WTC11 (cell line): ENCODE data around the gene APBA1.

Source experiments
- ATF2 ChIP-seq: sonication (generic); formaldehyde crosslinking; IDR thresholded peaks from 2 replicates; pipeline ENCODE4 v1.8.1; 2022; ENCODE audit warnings: low read depth, missing genetic modification reagents, borderline replicate concordance
- ATF3 ChIP-seq: sonication (generic); formaldehyde crosslinking; conservative IDR thresholded peaks from 2 replicates; pipeline ENCODE4 v1.8.1; 2022; ENCODE audit warnings: mild to moderate bottlenecking, missing genetic modification reagents
- ATF6 ChIP-seq: sonication (generic); formaldehyde crosslinking; IDR thresholded peaks from 2 replicates; pipeline ENCODE4 v1.8.1; 2023; ENCODE audit warnings: mild to moderate bottlenecking, missing genetic modification reagents
- CDX4 ChIP-seq: fragments of 250-450 bp; sonication (Bioruptor Pico); IDR thresholded peaks from 2 replicates; pipeline ENCODE4 v1.9.0; 2021; ENCODE audit warnings: moderate library complexity, mild to moderate bottlenecking, inconsistent platforms, borderline replicate concordance
- CTCF ChIP-seq: fragments of 200-600 bp; IDR thresholded peaks from 2 replicates; pipeline ENCODE4 v1.8.0; 2022; ENCODE audit warnings: antibody characterized with exemption
- E2F1 ChIP-seq: sonication (generic); formaldehyde crosslinking; IDR thresholded peaks from 2 replicates; pipeline ENCODE4 v1.8.0; 2022; ENCODE audit warnings: mild to moderate bottlenecking, missing genetic modification reagents
- ESRRA ChIP-seq: sonication (generic); formaldehyde crosslinking; IDR thresholded peaks from 2 replicates; pipeline ENCODE4 v1.8.1; 2022; ENCODE audit warnings: mild to moderate bottlenecking, missing genetic modification reagents, borderline replicate concordance
- GABPB1 ChIP-seq: sonication (generic); formaldehyde crosslinking; IDR thresholded peaks from 2 replicates; pipeline ENCODE4 v1.8.1; 2023; ENCODE audit warnings: mild to moderate bottlenecking, missing genetic modification reagents
- HMGXB4 ChIP-seq: sonication (generic); formaldehyde crosslinking; IDR thresholded peaks from 2 replicates; pipeline ENCODE4 v1.8.1; 2023; ENCODE audit warnings: mild to moderate bottlenecking, moderate library complexity, missing genetic modification reagents
- KAT7 ChIP-seq: sonication (generic); formaldehyde crosslinking; IDR thresholded peaks from 2 replicates; pipeline ENCODE4 v1.8.1; 2023; ENCODE audit warnings: missing genetic modification reagents, mild to moderate bottlenecking, borderline replicate concordance
- NR3C1 ChIP-seq: sonication (generic); formaldehyde crosslinking; conservative IDR thresholded peaks from 2 replicates; pipeline ENCODE4 v1.8.1; 2023; ENCODE audit warnings: low read depth, mild to moderate bottlenecking, missing genetic modification reagents
- PREB ChIP-seq: sonication (generic); formaldehyde crosslinking; IDR thresholded peaks from 2 replicates; pipeline ENCODE4 v1.8.1; 2022; ENCODE audit warnings: mild to moderate bottlenecking, missing genetic modification reagents, moderate library complexity, borderline replicate concordance
- USF1 ChIP-seq: sonication (generic); formaldehyde crosslinking; IDR thresholded peaks from 2 replicates; pipeline ENCODE4 v1.8.0; 2022; ENCODE audit warnings: mild to moderate bottlenecking, missing genetic modification reagents
- ZNF423 ChIP-seq: fragments of 250-450 bp; sonication (Bioruptor Pico); IDR thresholded peaks from 2 replicates; pipeline ENCODE4 v2.1.2; 2022; ENCODE audit warnings: mild to moderate bottlenecking, moderate library complexity

GRCh38 chr9:69420611-69421270, 251.4 kb downstream of the APBA1 start:
- TF ChIP-seq CTCF (no peak), HMGXB4 (no peak), GABPB1 (CRISPR knock-in tag) (no peak), ESRRA (no peak), PREB (CRISPR knock-in tag) (no peak), ZNF423 (CRISPR knock-in tag) (no peak), ATF2 (CRISPR knock-in tag) (no peak), ATF6 (CRISPR knock-in tag) (no peak), E2F1 (CRISPR knock-in tag) (no peak), CDX4 (no peak), KAT7 (no peak), USF1 (no peak), ATF3 (no peak), NR3C1 (no peak)
